ENCODE measurements around the gene AUTS2. TPM values are rescaled to one million over a fixed set of nuclear protein-coding genes. Genes with fewer than 3 reads are reported as not detected.

AUTS2 gene
- total RNA-seq, 1 donor from 2014 or later: 5.3 TPM

DNA sequence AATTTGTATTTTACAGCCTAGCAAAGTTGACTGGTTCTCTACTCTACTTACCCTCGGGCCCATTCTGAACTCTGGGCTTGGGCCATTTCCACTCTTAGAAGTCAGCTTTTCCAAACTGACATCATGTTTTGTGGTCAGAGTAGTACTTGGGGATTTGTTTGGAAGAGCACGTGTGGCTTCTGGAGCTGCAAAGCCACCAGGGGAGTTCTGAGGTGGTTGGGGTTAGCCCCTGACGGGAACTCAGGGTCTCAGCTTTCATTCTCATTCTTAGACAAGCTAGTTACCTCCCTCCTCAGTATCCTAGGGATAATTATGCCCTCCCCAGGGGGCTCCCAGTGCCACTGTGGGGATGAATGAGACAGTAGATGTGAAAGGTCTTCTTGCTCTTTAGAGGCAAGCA is 886.0 kb downstream of the AUTS2 start:
- intact Hi-C loops (cut with DNase I): no loop called here
- DNase-seq (ENCODE audit: missing footprints) (no peak), ATAC-seq (no peak)

DNA sequence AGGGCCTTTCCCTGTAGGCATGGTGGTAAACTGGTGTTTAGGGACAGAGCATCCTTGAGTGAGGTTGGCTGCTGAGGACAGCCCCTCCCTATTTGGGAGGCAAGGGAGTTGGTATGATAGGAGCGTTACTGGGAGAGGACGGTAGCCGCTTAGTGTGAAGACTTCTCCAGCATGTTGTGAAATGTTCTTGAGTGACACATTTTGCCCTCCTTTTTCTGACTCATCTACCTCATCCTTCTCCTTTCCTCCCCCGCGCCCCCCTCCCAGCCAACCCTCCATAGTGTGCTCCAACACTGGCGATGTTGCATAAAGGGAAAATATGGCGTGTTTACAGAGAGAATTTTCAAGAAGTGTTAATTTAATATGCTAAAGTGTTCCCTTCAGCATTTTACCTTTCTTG is 888.7 kb downstream of the AUTS2 start:
- DNase-seq (ENCODE audit: missing footprints) (no peak), ATAC-seq (no peak)
- intact Hi-C loops (cut with DNase I): no loop called here

GRCh38 chr7:70487428-70487827 is 889.2 kb downstream of the AUTS2 start:
- intact Hi-C loops (cut with DNase I): no loop called here
- ATAC-seq (no peak), DNase-seq (ENCODE audit: missing footprints) (no peak)

GRCh38 chr7:70487886-70488285 is 889.6 kb downstream of the AUTS2 start:
- DNase-seq (ENCODE audit: missing footprints): no peak
- intact Hi-C loops (cut with DNase I): no loop called here
- no peak for ATAC-seq

DNA sequence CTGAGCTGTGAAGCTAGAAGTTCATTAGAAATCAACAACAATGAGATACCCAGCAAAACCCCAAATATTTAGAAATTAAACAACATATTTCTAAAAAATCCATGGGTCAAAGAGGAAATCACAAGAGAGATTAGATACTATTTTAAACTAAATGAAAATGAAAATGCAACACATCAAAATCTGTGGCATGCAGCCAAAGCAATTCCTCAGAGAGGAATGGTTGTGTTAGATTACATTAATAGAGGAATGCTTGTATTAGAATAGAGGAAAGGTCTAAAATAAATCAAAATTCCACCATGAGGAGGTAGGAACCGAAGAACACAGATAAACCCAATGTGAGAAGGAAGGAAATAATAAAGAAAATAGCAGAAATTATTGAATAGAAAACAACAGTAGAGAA is 891.5 kb downstream of the AUTS2 start:
- intact Hi-C loops (cut with DNase I): no loop called here
- no peak for DNase-seq (ENCODE audit: missing footprints)
- no peak for ATAC-seq

DNA sequence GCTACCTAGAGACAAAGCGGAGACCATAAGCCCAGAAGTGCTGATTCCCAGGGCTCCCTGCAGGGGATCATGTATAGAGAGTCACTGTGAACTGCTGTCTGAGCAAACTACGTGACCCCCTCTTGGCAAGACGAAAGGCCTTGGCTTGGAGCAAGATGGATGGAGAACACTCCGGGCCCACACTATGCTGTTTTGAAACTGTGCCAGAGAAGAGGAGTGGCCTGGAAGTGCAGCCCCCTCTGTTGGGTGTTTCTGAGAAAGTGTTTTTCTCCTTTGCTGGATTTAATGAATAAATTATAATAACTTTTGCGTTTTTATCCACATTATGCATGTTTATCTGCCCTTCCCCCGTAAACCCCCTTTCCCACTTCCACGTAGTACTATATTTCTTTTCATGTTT is 894.4 kb downstream of the AUTS2 start:
- ATAC-seq (no peak), DNase-seq (ENCODE audit: missing footprints) (no peak)
- intact Hi-C loops (cut with DNase I): no loop called here

DNA sequence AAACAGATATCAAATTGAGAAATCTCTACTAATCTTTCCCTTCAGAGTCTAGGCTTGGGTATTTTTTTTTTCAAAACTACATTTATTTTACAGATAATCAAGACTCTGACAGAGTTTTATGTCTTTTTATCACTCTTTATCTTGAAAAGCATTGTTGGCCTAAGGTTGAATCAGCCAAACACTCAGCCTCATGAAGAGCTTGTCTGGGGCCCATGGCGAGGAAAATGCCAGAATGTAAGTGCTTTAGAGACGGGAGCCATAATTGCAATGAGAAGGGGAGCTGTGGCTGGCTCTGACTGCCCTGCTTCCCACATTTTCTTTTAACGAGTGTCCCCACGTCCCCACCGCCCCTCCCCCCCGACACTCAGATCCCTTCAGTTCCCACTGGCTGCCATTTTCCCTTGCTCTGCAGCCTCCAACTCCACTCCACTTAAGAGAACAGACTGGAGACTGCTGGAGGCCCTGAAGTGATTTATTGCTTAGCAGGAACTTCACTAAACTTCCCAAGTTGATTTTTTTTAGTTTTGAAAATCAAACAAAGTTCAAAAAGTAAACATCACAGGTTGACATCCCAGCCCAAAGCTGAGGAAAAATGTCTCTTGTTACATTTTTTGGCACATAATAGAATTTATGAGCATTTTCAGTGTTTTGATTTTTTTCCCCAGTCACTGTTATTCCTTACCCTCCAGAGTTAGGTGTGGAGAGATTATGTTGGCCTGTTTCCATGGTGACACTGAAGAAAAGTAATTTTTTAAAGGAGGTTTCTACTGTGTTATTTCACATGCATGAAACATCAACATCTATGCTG is 896.2 kb downstream of the AUTS2 start:
- no peak for DNase-seq (ENCODE audit: missing footprints)
- intact Hi-C loops (cut with DNase I): no loop called here
- no peak for ATAC-seq

- no peak for ATAC-seq
- intact Hi-C loops (cut with DNase I): no loop called here
- no peak for DNase-seq (ENCODE audit: missing footprints)
These were observed 896.7 kb downstream of the AUTS2 start for GRCh38 chr7:70495033-70495376.

GRCh38 chr7:70497793-70498192 is 899.5 kb downstream of the AUTS2 start:
- intact Hi-C loops (cut with DNase I): no loop called here
- ATAC-seq: no peak
- DNase-seq (ENCODE audit: missing footprints): no peak

DNA sequence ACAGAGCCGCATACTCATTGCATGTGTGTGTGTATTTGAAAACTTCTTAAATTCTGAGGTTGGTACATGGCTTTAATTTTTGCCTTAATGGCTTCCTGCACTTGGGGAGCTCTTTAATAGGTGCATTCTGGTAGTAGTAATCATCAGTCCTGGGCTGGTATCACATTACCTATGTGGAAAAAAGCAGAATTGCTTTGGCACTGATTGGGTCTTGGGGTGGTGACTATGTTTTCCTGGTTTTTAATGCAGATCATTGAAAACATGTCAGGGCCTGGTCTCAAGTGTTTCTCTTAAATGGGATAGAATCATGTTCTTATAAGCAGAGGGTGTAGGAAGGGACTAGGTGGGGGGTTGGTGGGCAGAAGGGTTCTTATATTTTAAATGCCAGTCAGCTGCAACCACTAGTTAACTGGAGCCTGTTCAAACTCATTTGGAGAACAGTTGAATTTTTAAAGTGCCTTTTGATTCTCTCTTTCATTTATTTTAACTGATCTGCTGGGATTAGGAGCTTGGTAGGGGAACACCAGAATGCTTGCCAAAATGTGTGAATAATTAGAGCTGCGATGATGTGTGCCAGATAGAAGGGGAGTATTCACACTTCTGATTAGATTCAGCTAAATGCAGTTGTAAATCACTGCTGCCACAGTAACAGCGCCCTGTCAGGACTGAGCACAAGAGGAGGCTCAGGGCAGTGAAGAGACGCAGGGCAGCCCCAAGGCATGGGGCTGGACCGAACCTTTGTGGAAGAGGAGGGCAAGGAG is 900.1 kb downstream of the AUTS2 start:
- DNase-seq (ENCODE audit: missing footprints) (no peak), ATAC-seq (no peak)
- intact Hi-C loops (cut with DNase I): no loop called here

DNA sequence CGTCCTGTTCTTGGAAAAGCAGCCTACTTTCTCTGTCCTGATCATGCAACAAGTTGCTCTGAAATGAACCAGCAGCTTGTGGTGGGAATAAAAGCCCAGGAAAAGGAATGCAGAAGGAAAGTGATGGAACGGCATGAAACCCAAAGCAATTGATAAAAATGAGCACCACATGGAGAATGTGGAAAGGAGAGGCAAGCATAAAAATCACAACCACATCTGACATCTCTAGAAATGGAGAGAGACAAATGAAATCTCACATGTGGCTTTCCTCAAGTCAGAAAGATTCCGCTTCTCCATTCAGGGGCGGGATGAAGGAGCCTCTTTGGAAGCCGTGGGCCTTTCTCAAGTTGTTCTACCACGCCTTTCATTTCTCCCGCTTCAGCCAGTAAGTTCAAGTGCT is 902.0 kb downstream of the AUTS2 start:
- intact Hi-C loops (cut with DNase I): no loop called here
- no peak for ATAC-seq
- DNase-seq (ENCODE audit: missing footprints): no peak

DNA sequence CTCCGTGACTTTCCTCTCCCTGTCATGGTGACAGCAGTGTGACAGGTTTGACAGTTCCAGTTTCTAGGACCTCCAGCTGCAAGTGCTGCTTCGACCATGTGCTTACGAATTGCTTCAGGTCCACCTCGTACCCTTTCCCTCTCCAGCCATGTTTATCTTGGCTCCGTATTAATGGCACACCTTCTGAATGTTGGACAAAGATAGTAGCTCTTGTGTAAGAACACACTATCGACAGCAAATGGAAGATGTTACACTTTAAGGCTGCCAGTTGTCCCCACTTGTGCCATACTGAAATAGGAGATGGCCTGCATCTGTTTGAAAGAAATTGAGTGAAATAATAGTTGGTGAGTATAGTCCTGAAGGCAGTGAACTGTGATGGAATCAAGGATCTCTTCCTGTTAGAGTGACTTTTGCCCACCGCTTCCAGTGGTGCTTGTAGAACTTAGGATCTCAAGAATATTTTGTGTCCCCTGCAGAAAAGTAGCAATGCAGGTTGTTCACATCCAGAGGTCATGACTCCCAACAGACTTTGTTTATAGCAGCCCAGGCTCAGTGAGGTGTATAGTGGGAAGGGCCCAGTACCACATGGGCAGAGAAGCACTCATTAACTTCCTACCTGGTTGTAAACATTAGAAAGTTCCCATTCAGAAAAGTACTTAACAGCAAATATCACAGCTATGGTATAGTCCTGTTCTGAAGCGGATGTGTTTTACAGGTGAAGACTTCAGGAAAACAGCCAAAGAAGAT is 904.0 kb downstream of the AUTS2 start:
- ATAC-seq: no peak
- no peak for DNase-seq (ENCODE audit: missing footprints)
- intact Hi-C loops (cut with DNase I): no loop called here

GRCh38 chr7:70504254-70504653 is 906.0 kb downstream of the AUTS2 start:
- ATAC-seq (no peak), DNase-seq (ENCODE audit: missing footprints) (no peak)
- intact Hi-C loops (cut with DNase I): no loop called here

DNA sequence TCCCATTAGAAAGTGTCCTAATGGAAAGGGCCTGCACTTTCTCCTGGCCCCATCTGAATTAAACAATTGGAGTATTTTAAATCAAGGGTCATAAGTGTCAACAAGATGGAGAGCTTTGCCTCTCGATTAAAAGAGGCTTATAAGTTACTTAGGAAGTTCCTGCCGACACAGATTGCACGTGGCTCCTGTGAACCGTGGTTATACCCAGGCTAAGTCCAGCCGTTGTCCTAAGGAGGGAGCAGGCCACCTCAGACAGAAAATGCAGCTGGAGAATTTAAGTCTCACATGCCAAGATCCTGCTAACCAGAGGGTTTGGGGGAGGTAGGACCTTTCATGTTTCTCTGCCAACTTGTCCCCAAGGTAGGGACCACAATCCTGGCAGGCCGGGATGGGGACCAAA is 907.2 kb downstream of the AUTS2 start:
- intact Hi-C loops (cut with DNase I): no loop called here

DNA sequence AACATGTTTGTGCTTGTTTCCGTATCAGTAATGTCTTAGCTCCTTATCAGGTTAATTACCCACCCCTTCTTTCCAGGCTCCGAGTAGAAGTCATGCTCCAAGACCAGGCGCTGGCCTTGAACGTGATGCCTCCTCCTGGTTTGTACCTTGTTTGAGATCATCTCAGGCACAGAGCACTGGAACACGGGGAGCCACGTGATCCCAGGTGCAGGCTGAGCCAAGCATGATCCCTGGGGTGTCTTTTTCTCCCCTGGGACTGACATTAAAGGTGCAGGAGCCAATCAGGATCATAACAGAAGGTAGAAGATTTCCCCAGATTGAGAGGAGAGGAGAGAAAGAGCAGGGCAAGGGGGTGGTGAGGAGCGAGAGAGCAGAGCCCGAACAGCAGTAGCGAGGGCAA is 907.6 kb downstream of the AUTS2 start:
- no peak for DNase-seq (ENCODE audit: missing footprints)
- no peak for ATAC-seq
- intact Hi-C loops (cut with DNase I): no loop called here

More for the DNA sequence above, 907.2 kb downstream of the AUTS2 start:
- no peak for ATAC-seq
- no peak for DNase-seq (ENCODE audit: missing footprints)

GRCh38 chr7:70506434-70506833 is 908.2 kb downstream of the AUTS2 start:
- intact Hi-C loops (cut with DNase I): no loop called here

GRCh38 chr7:70512144-70512543 is 913.9 kb downstream of the AUTS2 start:
- no peak for DNase-seq (ENCODE audit: missing footprints)

More at GRCh38 chr7:70506434-70506833, 908.2 kb downstream of the AUTS2 start:
- DNase-seq (ENCODE audit: missing footprints) (no peak), ATAC-seq (no peak)

GRCh38 chr7:70512761-70513160 is 914.5 kb downstream of the AUTS2 start:
- ATAC-seq (no peak), DNase-seq (ENCODE audit: missing footprints) (no peak)
- intact Hi-C loops (cut with DNase I): no loop called here

More at GRCh38 chr7:70512144-70512543, 913.9 kb downstream of the AUTS2 start:
- ATAC-seq: no peak
- intact Hi-C loops (cut with DNase I): no loop called here

GRCh38 chr7:70520611-70521010 is 922.3 kb downstream of the AUTS2 start:
- ATAC-seq (no peak), DNase-seq (ENCODE audit: missing footprints) (no peak)
- intact Hi-C loops (cut with DNase I): no loop called here

Measured in Right ventricle myocardium inferior (tissue), 1 donor.